Lower lobe of right lung (tissue), 2 donors: ENCODE results near the gene CMTR1. TPM values are rescaled to one million over a fixed set of nuclear protein-coding genes. Genes with fewer than 3 reads are reported as not detected.

ENCODE experiments used
- ATAC-seq, 2 donors: fragments of 200-7000 bp; cut with Tn5 transposase; one replicate each; pipeline ENCODE4 v1.9.1; 2020 to 2022; ENCODE audit warnings: mild to moderate bottlenecking in 2 of 2, moderate library complexity in 2 of 2
- DNase-seq: peaks from one replicate; pipeline ENCODE4 v3.0.0-alpha.2; 2020
- H3K27ac ChIP-seq: fragments of 200-600 bp; one replicate; pipeline ENCODE4 v1.8.0; 2022
- H3K27me3 ChIP-seq: fragments of 200-600 bp; one replicate; pipeline ENCODE4 v1.8.0; 2022; ENCODE audit warnings: low read depth
- H3K36me3 ChIP-seq: fragments of 200-600 bp; one replicate; pipeline ENCODE4 v1.8.0; 2022; ENCODE audit warnings: mild to moderate bottlenecking
- H3K4me1 ChIP-seq: fragments of 200-600 bp; one replicate; pipeline ENCODE4 v1.8.0; 2022
- H3K4me3 ChIP-seq: fragments of 200-600 bp; one replicate; pipeline ENCODE4 v1.8.0; 2022; ENCODE audit warnings: mild to moderate bottlenecking
- H3K9me3 ChIP-seq: fragments of 200-600 bp; one replicate; pipeline ENCODE4 v1.8.0; 2022
- intact Hi-C: fragments of 100-400 bp; cut with DNase I; formaldehyde crosslinking; loops from one replicate; pipeline ENCODE4 v1.11.0; 2022
- total RNA-seq: library from RNA; stranded (reverse); fragmentation: NEBNext Ultra II Directional; extraction: Animal tissue kit (Norgen Biotek cat#: 25700); gene quantifications from one replicate; pipeline ENCODE4 v1.2.1, GENCODE V29; 2021
- TF ChIP-seq, protein P1 (sequence below): fragments of 200-600 bp; IDR thresholded peaks from one replicate; pipeline ENCODE4 v1.8.0; 2022; ENCODE audit warnings: antibody characterized with exemption, mild to moderate bottlenecking
- donor health status: DM: no; HTN: yes; CAD: no; lungs with severe emphysema.

The CMTR1 gene
- total RNA-seq, 1 donor from 2014 or later = 42.9 TPM

DNA sequence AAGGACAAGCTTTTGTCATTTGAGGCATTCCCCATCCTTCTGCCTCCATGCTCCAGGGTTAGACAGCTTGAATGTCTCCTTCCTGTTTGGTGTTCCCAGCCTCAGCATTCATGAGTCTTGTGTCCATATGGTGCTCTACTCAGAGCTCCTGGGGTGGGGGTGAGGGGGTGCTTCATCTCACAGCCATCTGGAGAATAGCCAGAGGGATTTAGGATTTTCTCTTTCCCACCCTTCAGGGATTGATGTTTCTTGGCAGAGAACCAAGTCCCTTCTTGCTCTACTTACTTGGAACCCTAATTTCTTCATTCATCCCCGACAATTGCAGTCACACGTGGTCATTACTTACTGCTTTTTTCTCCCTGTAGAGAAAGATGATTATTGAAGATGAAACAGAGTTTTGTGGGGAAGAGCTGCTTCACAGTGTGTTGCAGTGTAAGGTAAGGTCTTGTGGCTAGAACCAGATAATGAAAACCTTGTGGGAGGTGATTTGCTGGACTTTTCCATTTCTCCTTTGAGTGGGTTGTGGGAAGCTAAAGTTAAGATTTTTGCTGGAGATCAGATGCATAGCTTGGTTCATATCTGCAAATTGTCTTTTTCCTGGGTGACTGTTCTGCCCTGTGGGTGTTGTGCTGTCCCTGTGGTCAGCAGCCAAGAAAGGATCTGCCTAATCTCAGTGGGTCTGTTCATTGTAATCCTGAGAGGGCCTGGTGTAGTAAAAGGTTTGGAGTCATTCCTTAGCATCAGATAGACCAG, 18.6 kb downstream of the CMTR1 start:
- DNase-seq (no peak), ATAC-seq (no peak)
- H3K27me3 ChIP-seq = no peaks in the 10 kb centered on the region
- no peaks in the 10 kb centered on the region for H3K9me3 ChIP-seq
- intact Hi-C loops = no loop called here
- H3K27ac ChIP-seq = no peak overlapping the region
- H3K36me3 ChIP-seq = peaks cover 98% of the 10 kb centered on the region
- H3K4me1 ChIP-seq = no peaks in the 10 kb centered on the region
- TF ChIP-seq, protein P1, sequence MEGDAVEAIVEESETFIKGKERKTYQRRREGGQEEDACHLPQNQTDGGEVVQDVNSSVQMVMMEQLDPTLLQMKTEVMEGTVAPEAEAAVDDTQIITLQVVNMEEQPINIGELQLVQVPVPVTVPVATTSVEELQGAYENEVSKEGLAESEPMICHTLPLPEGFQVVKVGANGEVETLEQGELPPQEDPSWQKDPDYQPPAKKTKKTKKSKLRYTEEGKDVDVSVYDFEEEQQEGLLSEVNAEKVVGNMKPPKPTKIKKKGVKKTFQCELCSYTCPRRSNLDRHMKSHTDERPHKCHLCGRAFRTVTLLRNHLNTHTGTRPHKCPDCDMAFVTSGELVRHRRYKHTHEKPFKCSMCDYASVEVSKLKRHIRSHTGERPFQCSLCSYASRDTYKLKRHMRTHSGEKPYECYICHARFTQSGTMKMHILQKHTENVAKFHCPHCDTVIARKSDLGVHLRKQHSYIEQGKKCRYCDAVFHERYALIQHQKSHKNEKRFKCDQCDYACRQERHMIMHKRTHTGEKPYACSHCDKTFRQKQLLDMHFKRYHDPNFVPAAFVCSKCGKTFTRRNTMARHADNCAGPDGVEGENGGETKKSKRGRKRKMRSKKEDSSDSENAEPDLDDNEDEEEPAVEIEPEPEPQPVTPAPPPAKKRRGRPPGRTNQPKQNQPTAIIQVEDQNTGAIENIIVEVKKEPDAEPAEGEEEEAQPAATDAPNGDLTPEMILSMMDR = no peak
- H3K4me3 ChIP-seq = no peak overlapping the region

DNA sequence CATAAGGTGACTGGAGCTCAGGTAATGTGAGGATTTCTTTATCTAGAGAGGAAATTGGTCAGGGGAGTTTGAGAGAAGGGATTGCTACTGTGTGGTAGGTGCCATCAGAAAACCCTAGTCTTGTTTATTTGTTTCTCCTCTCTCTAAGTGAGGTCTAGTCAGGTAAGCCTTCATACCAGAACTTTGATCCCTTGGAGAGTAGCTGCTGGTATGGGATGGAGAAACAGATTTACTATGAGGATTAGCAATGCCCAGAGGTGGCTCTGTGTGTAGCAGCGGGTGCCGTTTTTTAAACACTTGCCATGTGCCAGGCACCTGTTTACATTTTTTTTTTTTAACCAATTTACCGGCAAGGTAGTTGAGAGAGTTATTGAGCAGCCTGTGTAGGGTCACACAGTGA, 19.5 kb downstream of the CMTR1 start:
- H3K27me3 ChIP-seq = no peaks in the 10 kb centered on the region
- peaks cover 98% of the 10 kb centered on the region for H3K36me3 ChIP-seq
- no peaks in the 10 kb centered on the region for H3K4me1 ChIP-seq
- H3K9me3 ChIP-seq = no peaks in the 10 kb centered on the region
- H3K4me3 ChIP-seq = no peak overlapping the region
- TF ChIP-seq, protein P1 = no peak
- DNase-seq = no peak
- intact Hi-C loops = no loop called here
- no peak overlapping the region for H3K27ac ChIP-seq
- no peak for ATAC-seq

DNA sequence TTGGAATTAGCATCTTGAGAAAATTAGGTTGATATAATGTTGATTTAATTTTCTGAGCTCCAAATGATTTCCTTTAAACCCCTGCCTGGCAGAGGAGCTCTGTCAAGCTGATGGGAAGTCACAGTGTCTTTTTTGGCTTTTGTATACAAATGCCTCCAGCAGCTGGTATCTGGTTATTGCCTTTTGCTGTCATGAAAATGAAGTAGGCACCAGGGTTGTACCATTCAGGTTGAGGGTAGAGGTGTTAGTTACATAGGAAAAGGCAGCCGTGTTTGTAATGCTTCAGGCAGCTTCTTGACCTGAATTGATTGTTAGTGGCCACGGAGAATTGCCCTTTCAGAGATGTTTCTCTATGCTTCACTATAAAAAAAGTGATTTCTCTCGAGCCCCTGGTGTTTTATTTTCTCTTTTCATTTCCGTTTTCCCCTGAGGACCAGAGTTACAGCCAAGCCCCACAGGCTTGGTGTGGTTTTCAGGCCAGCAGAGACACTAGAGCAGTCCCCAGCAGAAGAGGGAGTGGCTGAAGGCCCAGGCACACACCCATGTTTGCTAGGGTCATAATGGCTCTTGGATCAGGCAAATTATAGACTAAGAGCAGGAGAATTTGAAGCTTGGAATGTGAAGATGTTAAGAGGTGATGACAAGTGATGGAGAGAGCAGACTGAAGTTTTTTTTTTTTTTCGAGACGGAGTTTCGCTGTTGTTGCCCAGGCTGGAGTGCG, 21.6 kb downstream of the CMTR1 start:
- Histone ChIP-seq H3K4me3 (no peak overlapping the region), H3K9me3 (no peaks in the 10 kb centered on the region), H3K27me3 (no peaks in the 10 kb centered on the region), H3K27ac (peak overlapping the region; percentile 46), H3K4me1 (no peaks in the 10 kb centered on the region), H3K36me3 (peaks cover 98% of the 10 kb centered on the region)
- DNase-seq (no peak), ATAC-seq (peak; percentile 89)
- TF ChIP-seq, protein P1 = no peak
- intact Hi-C loops = no loop called here

DNA sequence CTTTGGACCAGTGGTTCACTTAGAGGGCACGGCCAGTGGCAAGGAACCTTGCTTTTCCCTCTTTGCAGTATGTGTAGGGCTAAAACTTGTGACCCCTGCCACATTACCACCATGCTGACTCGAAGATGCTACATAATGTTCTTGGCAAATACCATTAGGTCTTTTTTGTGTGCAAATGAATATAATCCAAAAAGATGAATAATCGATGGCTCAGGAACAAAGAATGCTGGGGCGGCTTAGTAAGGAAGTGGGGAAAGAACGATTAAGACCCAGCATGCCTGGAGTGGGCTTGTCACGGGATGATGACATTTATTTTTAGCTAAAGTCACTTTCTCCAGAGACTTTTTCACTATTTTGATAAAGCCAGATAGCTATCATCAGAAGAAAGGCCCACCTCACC, 23.1 kb downstream of the CMTR1 start:
- TF ChIP-seq, protein P1 = no peak
- no peak overlapping the region for H3K27ac ChIP-seq
- H3K4me1 ChIP-seq = no peaks in the 10 kb centered on the region
- no peak for ATAC-seq
- H3K4me3 ChIP-seq = no peak overlapping the region
- no peak for DNase-seq
- no peaks in the 10 kb centered on the region for H3K27me3 ChIP-seq
- intact Hi-C loops = no loop called here
- H3K36me3 ChIP-seq = peaks cover 98% of the 10 kb centered on the region
- no peaks in the 10 kb centered on the region for H3K9me3 ChIP-seq

DNA sequence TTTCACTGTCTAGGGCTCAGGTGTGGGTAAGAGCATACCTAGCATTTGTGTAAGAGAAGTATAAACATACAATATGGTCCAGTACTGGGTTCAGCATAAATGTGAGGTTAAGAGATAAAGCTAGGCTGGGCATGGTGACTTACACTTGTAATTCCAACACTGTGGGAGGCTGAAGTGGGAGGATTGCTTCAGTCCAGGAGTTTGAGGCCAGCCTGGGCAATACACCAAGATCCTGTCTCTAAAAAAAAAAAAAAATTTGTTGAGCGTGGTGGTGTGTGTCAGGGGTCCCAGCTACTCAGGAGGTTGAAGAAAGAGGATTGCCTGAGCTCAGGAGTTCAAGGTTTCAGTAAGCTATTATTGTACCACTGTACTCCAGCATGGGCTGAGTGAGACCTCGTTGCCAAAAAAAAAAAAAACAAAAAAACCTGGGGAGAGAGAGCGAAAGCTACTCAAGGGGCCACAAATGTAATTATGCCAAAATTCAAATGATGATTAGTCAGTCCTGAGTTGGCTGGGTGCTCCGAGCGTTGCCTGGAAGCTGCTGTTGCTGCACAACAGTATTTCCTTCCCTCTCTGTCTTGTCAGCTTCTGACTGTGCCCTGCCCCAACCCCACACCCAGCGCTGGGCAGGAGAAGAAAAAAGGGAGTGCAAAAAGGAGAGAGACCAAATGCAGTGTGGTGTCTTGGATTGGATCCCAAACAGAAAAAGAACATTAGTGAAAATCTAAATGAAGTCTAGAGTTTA, 24.0 kb downstream of the CMTR1 start:
- peaks cover 98% of the 10 kb centered on the region for H3K36me3 ChIP-seq
- H3K27ac ChIP-seq = no peak overlapping the region
- H3K27me3 ChIP-seq = no peaks in the 10 kb centered on the region
- intact Hi-C loops = no loop called here
- DNase-seq (no peak), ATAC-seq (no peak)
- TF ChIP-seq, protein P1 = no peak
- no peaks in the 10 kb centered on the region for H3K4me1 ChIP-seq
- no peaks in the 10 kb centered on the region for H3K9me3 ChIP-seq
- no peak overlapping the region for H3K4me3 ChIP-seq
